Measurements from ENCODE around the gene RNF224.

RNF224 gene

GRCh38 chr9:137192448-137192780 lies 34.9 kb upstream of the RNF224 start:
- no peak for DNase-seq (ENCODE audit: low spot score)

DNA sequence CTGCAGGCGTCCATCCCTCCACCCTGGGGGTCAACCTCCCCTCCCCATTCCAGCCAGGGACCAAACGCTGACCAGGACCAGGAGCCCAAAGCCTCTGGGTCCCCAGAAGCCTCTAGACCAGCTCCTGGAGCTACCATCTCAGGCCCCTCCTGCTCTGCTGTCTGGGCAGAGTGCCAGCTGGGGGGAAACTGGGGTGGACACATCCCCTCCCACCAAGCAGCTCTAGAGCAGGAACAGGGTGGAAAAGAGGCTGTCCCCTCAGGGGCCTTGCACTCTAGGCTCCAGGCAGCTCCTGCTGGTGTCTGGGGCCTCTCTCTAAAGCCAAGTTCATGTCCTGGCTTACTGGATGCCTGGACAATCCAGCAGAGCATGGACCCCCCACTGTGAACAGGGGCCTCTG lies 34.4 kb upstream of the RNF224 start:
- DNase-seq (ENCODE audit: low spot score), result no peak

GRCh38 chr9:137193771-137194170 lies 33.5 kb upstream of the RNF224 start:
- DNase-seq (ENCODE audit: low spot score), result no peak

DNA sequence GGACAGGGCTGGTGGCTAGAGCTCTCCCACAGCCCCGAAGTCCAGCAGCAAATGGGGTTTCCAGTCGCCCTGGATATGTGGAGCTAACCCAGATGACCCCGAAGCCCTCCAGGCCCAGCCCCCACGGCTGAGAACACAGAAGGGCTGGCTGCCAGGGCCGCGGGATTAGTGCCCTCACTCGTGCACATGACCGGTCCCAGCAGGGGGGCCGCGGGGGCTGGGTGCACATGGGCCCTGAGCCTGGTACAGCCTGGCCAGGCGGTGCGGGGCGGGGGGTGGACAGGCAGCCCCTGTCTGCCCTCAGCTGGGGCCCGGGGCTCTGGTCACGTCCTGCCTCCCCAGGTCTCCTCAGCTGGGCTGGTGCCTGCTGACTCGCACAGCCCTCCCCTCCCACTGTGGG lies 32.9 kb upstream of the RNF224 start:
- DNase-seq (ENCODE audit: low spot score), result no peak

GRCh38 chr9:137194909-137195308 lies 32.4 kb upstream of the RNF224 start:
- no peak for DNase-seq (ENCODE audit: low spot score)

DNA sequence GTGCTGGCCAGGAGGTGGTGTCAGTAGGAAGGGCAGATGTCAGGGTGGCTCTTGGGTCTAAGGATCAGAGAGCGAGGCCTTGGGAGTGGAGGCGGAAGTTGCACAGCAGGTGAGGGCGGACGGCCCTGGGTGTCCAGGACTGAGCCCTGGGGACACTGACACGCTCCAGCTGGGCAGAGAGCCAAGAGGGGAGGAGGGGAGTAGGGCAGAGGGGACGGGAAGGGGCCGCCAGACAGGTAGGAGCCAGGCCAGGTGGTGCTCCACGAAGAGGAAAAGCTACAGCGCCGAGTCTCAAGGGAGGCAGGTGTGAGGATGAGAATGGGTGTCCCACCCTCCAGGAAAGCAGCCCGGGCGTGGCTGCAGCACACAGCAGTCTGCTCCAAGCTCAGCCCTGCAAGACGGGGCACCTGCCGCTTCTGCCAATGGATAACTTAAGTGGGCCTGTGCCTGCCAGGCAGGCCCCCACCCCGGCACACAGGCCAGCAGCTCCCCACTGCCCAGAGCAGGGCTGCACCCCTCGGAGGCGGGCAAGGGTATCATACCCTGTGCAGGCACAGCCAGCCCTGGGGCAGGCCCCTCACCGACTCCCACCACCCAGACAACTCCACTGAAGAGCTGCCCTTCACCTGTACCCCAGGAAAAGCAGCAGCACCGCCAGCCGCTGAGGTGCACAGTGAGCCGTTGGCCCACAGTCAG lies 31.6 kb upstream of the RNF224 start:
- no peak for DNase-seq (ENCODE audit: low spot score)

DNA sequence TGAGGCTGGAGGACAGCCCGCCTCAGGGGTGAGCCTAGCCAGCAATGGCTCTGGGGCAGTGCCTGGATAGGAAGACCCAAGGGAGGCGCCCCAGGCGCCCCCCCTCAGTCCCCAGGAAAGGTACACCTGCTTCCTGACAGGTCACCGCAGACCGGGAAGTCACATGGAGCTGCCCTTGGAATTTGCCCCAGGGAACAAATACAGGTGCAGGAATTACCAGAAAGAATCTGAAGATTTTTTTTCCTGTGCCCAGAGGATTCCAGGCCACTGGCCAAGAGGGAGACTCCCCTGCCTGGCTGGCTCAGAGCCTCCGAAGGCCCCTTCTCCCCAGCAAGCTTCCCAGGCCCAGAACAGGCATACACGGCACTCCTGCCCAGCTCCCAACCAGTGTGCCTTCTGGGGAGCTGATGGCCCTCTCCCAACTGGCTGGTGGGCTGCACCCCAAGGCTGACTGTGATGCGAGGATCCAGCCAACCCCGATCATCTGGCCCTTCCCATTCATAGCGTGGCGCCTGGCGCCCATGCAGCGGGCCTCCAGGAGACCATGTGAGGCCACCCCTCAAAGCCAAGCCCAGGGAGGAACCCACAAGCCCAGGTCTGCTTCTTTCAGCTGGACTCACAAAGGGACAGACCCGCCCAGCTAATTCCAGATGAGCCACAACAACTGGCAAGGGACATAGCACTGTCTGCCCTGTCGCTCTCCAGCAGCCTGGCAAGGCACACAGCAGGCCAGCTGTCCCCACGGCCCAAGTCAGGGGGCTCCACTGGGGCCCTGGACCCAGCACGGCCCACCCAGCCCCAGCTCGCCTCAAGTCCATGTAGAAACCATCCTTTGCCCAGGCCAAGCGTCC lies 29.0 kb upstream of the RNF224 start:
- DNase-seq (ENCODE audit: low spot score), result no peak

DNA sequence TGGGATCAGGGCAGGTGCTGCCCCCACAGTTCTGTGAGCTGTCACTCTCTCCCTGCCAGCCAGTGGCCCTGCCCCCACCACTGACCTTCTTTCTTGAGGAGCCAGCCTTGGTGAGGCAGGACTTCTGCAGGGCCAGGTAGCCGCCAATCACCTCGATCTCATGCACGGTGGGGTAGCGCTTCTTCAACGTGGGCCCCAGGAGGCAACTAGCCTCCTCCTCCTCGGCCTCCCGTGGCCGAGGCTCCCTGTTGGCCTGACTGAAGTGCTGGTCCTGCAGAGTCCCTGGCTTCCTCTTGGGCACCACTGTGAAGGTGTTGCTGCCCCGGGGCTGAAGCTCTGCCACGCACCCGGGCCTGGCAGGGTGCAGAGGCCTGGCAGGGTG lies 28.4 kb upstream of the RNF224 start:
- DNase-seq (ENCODE audit: low spot score), result no peak

DNA sequence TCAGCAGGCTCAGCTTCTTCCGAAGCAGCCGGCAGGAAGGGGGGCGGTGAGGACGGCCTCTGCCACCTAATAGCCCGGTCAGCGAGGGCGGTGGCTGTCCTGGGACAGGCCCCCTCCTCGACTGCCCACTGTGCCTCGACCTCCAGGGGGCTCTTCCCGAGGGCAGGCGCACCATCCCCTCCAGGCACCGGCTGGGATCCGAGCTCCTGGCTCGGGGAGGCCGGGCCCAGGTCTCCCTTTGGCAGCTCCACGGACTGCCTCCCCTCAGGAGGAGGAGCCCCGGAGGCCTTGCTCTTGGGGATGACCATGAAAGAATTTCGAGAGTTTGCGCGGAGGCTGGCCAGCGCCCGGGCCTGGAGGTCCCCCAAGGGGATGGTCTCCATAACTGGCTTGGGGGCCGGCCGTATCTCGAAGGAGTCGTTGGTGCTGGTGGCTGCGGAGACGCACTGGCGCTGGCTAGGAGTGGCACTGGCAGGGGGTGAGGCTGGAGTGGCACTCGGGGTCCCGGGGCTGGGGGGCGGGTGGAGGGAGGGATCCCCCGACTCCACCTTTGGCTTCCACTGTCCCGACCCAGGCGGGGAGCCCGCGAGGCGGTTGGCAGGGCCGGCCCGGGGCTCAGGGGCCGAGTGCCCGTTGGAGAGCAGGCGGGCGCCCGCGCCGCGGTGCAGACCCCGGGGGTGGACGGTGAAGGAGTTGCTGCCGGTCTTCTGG lies 27.7 kb upstream of the RNF224 start:
- DNase-seq (ENCODE audit: low spot score), result peak; percentile 22

DNA sequence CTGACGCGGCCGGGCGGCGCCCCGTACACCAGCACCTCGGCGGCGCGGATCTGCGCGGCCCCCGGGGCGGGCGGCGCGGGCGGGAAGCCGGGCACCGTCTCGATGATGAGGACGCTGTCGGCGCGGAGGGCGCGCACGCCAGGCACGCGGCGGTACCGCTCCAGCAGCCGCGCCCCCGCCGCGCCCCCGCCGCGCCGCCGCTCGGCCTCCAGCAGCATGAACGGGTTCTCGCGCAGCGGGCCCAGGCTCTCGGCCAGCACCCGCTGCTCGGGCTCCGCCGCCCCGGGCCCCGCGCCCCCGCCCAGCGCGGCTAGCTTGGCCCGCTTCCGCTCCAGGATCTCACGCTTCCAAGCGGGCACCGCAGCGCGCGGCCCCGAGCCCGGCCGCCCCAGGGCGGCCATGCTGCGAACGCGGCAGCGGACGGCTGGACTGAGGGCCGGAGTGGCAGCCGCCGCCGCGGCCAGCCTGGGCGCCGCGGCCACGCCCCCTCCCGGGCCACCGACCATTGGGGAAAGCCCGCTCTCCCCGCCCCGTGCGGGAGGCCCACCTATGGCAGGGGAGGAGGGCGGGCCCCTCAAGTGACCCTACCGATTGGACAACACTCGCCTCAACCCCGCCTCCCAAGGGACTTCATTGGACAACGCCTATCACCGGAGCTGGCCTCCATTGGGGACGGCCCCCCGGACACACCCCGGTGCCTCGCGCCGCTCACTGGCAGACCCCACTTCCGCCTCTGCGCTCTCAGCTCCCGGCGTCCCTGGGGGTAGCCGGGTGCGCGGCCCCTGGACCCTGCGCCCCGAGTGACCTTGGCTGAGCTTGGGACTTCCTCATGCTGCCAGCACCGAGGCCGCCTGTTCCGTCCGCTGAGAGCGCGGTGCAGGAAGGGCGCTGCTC lies 26.7 kb upstream of the RNF224 start, which contains the start of gene TPRN:
Gene TPRN, minus strand, starts transcription at position 431 of the 894 bp plus-strand sequence. Its CDS starts 30 bp downstream, at position 401.
- DNase-seq (ENCODE audit: low spot score), result peak; percentile 100

DNA sequence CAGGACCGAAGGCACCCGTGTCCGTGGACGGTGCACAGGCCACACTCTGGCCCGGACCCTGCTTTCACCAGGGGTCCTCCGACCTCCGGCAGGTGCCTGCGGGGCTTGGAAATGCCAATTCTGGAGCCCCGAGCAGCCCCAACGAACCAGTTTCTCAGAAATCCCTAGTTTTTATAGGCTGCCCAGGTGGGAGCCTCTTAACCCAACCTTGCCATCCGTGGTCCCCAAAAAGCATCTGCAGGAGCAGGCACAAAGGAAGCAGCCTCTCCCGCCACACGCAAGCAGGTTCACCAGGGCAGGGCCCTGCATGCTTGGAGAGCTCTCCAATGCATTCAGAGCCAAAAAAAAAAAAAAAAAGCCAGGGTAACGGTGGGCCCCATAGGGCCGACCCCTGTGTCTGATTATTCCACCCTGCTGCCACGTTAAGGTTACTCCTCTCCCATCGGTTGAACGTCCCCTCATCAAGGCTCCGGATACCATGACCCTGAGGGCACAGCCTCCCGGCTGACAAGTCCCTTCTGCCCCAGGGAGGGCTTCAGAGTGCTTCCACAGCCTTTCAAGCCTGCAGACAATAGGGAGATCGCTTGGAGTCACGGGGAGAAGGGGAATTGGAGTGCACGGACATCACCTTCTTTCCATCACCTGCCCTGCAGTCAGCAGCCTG lies 26.0 kb upstream of the RNF224 start:
- no peak for DNase-seq (ENCODE audit: low spot score)

DNA sequence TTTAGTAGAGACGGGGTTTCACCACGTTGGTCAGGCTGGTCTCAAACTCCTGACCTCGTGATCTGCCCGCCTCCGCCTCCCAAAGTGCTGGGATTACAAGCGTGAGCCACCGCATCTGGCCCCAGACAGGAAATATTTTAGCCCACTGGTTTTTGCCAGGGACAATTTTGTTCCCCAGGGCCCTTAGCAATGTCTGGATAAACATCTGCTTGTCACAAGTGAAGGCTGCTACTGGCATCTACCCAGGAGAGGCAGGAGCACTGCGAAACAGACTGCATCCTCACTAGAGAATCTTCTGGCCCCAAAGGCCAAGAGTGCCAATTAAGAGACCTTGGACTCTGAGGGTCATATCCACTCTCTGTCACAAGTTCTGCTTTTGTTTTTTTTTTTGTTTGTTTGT lies 24.3 kb upstream of the RNF224 start:
- DNase-seq (ENCODE audit: low spot score), result no peak

DNA sequence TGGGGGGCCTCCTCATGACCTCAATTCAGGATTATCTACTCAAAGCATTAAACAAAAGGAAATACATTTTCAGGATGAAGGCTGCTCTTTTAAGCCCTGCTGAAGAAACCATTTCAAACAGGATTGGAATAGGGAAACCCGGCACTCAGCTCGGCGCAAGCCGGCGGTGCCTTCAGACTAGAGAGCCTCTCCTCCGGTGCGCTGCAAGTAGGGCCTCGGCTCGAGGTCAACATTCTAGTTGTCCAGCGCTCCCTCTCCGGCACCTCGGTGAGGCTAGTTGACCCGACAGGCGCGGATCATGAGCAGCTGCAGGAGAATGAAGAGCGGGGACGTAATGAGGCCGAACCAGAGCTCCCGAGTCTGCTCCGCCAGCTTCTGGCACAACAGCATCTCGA lies 22.6 kb upstream of the RNF224 start:
- no peak for DNase-seq (ENCODE audit: low spot score)

DNA sequence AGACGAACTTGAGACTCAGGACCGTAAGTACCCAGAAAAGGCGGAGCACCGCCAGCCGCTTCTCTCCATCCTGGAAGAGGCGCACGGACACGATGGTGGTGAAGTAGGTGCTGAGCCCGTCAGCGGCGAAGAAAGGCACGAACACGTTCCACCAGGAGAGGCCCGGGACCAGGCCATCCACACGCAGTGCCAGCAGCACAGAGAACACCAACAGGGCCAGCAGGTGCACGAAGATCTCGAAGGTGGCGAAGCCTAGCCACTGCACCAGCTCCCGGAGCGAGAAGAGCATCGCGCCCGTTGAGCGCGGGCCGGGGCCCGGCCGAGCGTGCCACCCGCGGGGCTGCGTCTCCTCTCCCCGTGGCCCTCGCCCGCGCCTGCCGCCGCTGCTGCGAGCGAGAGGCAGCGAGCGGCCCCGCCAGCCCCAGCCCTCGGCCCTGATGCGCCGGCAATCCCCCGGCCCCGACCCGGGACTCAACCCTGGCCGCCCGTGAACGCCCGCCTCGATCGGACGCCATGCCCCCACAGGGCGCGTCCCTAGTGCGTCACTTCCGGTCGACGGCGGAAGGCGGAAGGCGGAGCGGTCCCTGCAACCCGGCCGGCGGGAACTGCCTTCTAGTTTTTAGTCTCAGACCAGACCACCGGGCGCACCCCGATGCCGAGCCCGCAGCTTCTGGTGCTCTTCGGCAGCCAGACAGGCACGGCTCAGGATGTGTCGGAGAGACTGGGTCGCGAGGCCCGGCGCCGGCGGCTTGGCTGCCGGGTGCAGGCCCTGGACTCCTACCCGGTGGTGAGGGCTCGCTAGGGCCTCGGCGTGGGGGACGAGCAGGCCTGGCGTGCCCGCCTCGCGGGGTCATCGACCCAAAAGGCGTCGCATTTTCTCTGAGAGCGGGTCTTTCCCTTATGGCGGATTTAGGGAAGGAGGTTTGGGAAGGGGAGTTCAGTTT lies 21.9 kb upstream of the RNF224 start, which contains the start of the genes NDOR1 and TMEM203:
Gene NDOR1, plus strand, starts transcription at position 575 of the 944 bp plus-strand sequence. Its CDS starts 78 bp downstream, at position 653.
Gene TMEM203, minus strand, starts transcription at position 523 of the 944 bp plus-strand sequence. Its CDS starts 234 bp downstream, at position 289.
- DNase-seq (ENCODE audit: low spot score), result peak; percentile 95

- no peak for DNase-seq (ENCODE audit: low spot score)
Observed at GRCh38 chr9:137206602-137207001, 20.7 kb upstream of the RNF224 start.

DNA sequence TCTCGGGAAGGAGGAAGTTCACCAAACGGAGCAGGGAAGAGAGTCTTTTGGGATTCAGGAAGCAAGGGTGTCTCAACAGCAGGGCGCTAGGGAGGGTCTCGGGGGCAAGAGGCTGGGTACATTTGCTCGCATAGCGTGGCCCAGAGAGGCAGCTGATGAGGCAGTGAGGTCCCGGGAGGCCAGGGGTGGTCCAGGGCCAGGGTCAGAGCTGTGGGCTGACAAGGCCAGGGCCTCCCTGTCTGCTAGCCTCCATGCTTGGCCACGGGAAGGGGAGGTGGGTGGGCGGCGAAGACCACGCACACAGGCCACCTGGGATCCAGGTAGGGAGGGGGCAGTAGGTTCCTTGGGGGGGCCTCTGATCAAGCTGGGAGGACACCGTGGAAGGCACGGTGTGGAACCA lies 15.8 kb upstream of the RNF224 start:
- no peak for DNase-seq (ENCODE audit: low spot score)

GRCh38 chr9:137212520-137212919 lies 14.8 kb upstream of the RNF224 start:
- no peak for DNase-seq (ENCODE audit: low spot score)

DNA sequence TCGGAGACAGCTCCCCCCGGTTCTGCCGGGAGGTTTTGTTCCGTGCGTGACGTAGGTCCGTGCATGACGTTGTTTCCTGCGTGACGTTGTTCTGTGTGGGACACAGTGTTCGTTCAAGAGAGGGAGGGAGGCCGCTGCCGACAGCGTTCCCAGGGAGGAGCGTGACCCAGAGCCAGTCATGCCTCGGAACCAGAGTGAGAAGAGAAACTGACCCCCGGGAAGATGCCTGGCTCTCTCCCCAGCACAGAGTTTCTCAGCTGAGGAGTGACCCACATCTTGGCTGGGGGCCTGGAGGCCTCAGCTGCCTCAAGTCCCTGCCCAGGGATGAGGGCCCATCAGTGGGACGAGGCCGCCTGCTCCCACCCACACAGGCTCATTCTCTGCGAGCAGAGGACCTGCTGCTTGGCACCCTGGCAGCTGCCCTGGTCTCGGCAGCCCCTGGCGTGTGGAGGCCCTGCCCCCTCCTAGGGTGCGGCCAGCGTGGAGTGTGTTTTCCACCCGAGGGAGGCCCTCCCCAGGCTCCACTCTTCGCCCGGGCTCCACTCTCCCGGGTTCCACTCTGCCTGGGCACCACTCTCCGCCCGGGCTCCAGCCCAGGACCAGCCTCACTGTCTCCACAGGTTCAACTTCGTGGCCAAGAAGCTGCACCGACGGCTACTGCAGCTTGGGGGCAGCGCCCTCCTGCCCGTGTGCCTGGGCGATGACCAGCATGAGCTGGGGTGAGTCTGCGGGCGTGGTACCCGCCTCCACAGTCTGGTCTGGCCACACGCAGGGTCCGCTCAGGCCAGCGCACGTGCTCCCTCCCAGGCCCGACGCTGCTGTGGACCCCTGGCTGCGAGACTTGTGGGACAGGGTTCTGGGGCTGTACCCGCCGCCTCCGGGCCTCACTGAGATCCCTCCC lies 13.9 kb upstream of the RNF224 start:
- no peak for DNase-seq (ENCODE audit: low spot score)

GRCh38 chr9:137214620-137215019 lies 12.7 kb upstream of the RNF224 start:
- no peak for DNase-seq (ENCODE audit: low spot score)

Measured in GM03348 (cell line).